NCI-H446 treated with DMSO at 0.1 percent for 48 hours (cell line): ENCODE measurements around the gene BRF1.

Source experiments
- DNase-seq: peaks from one replicate; lab custom pipeline; 2025; lab: John Stamatoyannopoulos, UW

The BRF1 gene

DNA sequence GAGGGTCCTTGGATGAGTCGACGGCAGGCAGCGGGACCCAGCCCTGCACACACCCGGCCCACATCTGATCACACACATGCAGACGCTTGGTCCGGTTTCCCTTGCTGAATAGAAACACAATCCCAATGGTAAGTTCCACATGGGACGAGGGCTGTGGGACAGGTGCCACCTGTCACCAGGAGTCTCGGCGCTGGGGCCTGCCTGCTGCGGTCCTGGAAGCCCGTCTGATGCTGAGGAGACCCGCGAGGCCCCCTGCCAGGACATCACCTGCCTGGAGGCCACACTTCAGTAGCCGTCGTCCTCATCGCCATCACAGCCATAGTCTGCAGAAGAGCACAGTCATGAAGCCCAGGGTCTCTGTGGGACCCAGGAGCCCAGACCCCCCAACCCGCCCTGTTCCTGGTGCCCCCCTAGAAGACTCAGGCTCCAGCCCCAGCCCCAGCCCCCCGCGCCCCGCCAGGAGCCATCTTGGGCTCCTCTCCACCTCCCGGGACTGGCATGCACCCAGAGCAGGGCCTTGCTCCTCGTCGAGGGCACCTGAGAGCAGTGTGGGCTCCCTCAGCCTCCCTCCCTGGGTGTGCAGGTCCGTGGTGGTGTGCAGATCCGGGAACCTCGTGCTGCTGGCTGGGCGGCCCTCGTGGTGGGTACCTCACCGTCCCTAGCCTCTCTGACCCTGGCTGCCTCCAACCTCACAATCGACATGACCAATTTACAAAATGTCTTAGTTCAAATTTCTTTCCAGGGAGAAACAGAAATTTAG, 90.4 kb downstream of the BRF1 start:
- DNase-seq, result no peak

DNA sequence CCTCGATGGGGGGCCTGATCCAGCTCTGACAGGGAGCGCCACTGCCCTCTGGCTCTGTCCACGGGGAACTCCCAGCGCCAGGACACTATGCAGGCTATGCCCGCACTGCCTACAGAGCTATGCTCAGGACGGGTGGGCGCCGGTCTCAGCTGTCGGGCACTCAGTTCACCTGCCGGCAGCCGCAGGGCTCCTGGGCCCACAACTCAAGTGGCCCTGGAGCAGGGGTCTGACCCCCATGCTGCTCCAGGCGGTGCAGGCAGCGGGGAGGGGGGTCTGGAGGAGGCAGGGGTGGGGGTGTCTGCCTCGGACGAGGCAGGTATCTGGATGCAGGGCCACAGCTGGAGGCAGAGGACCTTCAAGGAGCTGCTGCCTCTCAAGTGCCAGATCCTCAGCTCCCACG, 91.2 kb downstream of the BRF1 start:
- DNase-seq, result no peak

DNA sequence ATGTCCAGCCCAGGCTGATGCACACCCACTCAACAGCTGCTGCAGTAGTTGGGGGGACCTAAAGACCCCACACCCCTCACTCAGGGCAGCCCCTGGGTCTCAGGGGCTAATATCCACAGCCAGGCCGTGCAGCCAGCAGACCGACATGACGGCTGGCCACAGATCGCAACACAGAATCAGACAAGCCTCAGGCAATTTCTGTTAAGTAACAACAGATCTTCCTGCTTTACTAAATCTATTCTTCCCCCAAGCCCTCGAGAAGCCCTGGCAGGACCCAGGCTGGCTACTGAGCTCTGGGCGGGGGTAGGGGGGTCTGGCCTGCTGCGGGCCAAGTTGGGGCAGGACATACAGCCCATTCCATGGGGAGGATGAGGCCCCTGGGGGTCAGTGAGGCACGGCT, 91.7 kb downstream of the BRF1 start:
- no peak for DNase-seq

DNA sequence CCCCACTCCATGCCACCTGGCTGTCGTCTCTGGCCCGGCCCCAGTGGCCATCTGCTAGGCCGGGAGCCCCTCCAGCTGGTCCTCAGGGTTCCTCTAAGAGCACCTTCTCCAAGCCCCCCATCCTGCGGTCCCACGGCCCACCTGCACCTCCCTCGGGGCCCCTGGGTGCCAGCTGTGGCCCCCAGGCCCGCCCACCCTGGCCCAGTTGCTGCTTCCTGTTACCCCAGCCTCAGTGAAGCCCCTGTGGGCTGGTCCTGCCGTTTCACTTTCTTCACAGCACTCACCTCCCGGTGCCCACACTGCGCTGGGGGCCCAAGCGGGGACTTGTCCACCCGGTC, 92.1 kb downstream of the BRF1 start:
- DNase-seq, result no peak

DNA sequence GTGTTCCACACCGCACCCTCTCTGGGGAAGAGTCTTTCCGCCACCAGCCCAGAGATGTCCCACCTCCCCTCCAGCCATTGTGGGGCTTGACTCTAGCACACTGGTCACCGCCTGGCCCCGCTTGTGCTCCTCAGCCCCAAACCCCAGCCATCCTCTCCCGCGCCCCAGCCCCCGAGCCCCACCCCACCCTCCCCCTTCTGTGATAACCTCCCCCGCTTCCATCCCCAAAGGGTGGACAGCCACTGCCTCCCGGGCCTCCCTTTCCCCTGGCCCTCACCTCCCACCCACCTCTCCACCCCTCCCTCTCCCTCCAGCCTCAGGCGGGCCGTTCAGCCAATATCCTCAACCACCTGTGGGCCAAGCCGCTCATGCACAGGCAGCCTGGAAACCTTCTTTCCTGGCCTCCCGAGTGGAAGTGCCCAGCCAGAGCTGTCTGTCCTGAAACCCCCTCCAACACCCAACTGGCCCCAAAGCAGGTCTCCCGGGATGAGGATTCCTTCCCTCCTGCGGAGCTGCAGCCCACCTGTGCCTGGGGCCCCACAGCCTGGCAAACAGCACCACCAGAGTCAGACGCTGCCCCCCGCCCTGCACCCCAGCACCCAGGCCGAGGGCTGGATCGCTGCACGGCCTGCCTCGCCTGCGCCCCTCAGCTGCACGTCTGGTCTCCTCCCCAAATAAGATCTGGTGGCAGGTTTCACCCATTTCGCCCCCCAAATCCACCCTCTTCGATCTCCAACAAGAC, 92.6 kb downstream of the BRF1 start:
- DNase-seq, result no peak

DNA sequence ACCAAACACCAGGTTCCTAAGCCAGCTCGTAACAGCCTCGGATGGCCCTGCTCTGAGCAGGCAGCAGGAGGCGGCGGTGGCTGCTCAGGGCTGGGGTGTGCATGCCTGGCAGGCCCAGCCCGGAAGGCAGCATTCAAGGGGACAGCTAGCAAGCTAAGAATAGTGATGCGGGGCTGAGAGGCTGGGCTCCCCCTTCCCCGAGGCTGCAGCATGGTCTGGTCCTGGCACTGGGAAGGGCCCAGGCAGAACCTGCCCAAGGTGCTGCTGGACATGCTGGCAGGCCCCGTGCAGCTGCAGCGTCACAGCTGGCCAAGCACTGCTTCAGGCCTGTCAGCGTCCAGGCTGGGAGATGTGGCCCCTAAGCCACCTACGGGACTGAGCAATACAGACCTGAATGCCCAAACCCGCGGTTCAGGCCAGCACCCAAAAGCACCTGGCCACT, 93.3 kb downstream of the BRF1 start:
- DNase-seq, result no peak

DNA sequence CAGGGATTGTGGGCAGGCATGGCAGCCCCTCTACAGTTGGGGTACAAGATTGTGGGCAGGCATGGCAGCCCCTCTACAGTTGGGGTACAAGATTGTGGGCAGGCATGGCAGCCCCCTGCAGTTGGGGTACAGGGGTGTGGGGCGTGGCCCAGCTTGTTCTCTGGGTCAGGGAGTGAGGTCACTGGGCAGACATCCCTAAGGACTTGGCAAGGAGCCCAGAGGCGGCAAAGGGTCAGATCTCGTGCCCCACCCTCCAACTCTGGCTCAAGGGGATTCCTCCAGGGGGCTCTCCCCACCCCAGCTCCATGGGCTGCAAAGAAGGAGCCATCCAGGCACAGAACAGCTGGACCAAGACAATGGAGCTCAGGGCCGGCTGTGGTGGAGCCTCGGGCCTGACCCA, 93.9 kb downstream of the BRF1 start:
- DNase-seq, result no peak

DNA sequence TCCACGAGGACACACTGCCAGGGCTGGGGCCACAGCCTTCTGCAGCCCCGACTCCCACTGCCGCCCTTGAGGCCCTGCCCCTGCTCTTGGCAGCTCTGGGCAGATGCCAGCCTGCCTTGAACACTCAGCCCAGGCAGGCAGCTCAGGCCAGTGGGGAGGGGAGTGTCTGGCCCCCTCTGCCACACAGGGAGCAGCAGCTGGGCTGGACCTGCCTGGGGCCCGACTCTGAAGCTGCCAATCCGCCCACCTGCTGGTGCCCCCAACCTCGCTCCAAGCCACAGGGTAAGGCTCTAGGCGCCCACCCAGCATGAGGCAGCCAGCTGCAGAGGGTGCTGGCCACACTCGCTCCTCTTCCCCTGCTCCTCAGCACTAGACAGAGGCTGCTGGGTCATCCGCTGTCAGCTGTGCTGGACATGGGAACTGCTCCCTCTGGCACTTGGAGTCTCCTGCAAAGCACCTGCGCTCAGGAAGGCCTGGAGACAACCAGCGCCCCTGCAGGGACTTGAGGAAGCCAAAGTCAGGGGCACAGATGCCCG, 95.1 kb downstream of the BRF1 start:
- no peak for DNase-seq

DNA sequence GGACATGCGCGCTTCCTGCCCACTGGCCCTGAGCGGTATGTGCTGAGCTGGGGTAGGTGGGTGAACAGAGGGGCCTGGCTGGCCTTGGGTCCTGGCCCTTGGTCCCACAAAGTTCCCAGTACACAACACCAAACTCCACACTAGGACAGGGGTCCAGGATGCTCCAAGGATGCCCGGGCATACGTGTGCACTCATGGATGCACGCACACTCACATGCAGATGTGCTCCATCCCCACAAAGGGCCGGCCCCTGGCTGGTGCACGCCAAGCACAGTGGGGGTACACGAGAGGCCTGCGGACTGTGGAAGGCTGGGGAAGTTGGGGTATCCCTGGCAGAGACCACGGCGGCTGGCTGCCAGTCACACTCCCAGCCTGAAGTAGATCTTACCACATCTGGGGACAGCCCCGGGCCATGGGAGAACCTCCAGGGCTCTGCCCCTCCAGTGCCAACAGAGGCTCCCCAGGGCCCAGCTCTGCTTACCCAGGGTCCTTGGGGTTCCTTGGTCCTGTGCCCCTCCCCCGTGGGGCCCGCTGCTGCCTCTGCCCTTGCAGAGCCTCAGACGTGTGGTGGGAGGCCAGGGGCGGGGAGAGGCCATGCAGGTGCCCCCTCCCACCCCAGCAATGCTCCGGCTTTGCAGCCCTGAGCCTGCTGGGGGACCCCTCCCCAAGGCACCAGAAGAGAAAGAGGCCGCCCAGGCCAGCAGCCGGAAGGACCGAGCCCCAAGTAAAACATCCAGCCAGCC, 95.7 kb downstream of the BRF1 start:
- DNase-seq, result no peak

DNA sequence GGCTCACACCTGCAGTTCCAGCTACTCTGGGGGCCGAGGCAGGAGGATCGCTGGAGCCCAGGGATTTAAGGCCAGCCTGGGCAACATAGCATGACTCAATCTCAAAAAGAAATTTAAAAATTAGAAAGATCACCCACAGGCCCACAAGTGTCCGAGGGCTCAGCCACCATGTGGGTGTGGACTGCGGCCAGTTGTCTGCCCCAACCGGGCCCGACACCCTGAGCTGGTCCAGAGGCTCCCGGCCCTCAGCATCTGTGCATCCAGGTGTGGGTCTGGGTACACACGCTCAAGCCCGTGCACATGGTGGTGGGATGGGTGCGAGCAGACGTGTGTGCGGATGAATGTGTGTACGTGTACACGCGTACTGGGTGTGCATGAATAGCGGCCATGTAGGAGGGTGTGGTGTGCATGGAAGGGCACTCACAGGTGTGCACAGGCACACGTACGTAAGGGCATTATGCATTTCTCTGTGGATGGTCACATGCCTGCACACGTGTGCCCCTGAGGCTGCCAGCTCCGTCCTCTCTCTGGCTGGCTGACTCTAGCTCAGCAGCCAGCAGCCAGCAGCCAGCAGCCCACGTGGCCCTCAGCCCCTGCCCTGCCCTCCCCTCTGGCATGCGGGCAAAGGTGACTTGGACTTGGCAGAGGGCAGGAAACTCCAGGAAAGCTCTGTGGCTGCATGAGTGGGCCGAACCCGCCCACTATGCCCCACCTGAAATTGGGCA, 96.4 kb downstream of the BRF1 start:
- DNase-seq, result no peak

DNA sequence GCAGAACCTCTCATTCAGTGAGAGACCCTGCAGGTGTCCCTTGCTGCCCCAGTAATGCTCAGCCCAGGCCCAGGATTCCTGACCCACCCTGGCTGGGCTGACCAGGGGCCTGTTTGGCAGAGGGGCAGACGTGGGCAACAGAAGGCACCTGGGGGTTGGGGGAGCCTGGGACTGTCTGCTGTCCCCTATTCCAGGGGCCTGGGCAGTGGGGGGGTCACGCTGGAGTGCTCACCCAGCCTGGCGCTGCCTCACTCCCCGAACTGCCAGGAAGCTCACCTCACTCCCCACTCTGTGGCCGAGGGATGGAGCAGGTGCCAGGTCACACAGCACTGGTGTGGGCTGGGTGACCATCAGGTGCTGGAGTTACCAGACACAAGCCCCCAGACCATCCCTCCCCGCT, 97.1 kb downstream of the BRF1 start:
- no peak for DNase-seq

DNA sequence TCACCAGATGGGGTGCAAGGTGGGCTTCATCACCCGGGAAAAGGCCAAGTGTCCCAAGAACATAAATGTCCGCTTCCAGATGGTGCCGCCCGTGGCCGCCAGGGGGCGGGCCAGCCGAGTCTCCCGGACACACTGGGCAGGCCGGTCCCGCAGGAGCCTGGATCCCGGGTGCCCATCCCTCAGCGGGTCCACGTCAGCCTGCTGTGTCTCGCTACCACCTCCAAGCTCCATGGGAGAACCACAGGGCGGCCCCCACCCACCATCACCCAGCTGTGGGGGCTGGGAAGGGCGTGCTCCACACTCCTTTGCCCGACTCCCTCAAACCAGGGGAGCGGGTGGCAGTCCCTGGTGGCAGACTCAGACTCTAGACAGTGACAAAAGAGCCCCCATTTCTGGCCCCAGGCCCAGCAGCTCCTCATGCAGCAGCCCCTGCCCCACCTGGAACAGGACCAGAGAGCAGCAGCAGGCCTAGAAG, 97.7 kb downstream of the BRF1 start:
- DNase-seq, result no peak

DNA sequence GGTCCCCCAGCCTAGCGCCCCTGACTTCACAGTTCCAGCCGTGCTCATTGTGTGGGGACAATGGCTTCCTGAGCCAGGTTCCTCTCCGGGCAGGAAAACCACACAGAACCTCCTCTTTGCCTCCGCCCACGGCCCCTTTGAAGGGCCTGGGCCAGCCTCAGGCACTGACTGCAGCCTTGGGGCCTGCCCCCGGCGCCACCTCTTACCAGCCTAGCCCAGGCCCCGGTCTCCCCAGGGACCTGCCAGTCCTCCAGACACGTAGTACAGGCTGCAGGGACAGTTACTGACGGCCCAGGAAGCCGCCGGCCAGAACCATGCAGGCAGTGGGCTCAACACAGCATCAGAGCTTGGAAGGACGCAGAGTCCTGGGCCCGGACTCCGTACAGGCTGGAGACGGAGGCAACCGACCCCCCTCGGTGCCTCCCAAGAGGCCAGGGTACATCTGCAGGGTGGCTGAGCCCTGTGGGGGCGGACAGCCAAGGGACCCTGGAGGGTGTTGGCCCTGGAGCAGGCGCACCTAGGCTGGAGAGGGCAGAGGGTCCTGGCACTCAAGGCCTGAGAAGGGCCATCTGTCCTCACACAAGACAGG, 98.8 kb downstream of the BRF1 start:
- no peak for DNase-seq

DNA sequence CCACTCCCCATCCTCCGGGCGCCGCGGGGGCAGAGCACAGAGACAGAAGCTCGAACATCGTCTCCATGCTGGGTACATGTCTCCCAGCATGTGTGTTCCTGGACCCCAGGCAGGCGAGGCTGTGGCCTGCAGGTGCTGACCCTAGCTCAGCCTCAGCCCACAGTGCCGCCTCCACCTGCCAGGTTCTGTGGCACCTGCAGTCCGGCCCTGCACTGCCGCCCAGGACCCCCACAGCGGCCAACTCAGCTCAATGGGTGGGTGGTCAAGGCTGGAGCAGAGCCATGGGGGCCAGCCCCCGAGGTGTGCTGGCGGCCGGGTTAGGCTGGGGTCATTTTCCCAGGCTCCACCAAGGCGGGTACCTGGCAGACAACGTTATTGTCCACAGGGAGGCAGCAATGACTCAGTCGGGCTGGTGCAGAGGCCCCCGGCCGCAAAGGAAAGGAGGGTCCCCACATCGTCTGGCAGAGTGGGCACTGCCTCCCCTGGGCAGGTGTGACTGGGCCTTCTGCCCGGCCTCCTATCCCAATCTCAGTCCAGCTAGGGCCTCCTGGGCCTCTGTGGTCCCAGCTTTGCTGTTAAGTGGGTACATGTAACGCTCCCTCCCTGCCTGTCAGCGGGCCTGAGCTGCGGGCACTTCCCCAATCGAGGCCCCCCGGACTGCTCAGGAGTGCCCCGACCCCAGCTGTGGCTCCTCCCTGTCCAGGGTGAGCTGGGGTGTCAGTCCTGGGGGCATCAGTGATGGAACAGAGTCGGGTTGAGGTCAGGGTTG, 99.5 kb downstream of the BRF1 start:
- no peak for DNase-seq

DNA sequence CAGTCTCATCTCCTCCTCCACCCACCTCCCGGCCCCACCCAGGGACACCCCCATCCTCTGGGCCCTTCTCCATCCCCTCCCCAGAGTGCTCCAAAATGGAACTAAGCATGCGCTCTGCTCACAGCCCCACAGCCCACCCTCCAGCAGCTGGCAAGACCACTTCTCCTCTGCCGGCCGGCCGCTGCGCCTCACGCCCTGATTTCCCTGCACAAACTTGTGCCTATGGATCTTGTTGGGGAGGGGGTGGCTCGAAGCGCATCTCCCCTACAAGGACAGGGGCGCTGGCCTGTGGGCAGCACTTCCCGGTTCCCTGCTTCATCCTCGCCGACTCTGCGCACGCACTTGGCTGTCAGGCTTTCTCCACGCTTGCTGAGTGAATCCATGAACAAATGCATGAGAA, 100.2 kb downstream of the BRF1 start:
- no peak for DNase-seq

DNA sequence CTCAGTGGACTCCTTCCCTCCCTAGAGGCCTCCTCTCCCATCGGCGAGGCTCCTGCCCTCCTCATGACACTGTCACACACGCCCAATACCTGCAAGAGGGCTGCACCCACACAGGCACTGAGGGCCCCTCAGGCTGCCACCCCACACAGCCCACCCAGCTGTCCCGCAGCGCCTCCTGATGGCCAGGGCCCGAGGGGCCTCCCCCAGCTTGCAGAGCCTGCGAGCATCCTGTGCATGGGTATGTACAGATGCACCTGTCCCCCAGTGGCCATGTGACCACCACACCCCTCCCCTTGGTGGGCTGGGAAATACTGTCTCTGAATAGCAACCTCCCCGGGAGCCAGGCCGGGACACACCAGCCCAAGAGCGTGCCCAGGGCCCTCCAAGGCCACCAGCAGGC, 100.7 kb downstream of the BRF1 start:
- DNase-seq, result no peak

DNA sequence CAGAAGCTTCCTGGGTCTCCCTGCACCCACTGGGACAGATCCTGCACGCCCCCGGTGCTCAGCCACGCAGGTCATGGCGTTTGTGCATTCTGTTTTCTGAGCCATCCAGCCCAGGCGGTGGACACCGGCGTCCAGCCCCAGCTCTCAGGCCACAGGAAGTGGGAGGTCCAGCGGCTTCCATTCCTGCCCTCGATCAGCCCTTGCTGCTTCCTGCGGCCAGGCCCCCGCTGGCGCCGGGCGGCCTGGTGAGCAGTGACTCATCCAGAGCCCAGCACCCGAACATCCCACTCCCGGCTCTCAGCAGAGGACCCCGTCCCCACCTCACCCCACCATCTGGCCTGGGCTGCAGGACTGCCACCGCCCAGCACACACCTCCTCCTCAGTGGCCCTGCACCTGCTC, 101.7 kb downstream of the BRF1 start:
- DNase-seq, result no peak

DNA sequence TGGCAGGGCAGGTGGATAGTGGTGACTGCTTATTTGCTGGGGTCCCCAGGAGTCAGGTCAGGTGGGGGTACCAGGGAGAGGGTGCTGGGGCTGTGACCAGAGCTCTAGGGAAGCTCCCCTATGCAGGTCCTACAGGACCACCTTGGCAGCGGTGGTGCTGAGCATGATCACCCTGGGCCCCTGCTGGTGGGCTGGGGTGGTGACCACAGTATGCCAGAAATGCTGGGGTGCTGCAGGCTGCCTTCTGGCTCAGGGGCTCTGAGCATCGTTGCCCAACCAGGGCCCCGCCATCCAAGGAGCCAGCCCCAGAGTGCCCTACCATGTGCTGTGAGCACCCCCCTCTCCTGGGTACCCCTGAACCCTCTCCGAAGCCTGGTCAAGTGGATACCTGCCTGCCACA, 102.2 kb downstream of the BRF1 start:
- DNase-seq, result no peak

DNA sequence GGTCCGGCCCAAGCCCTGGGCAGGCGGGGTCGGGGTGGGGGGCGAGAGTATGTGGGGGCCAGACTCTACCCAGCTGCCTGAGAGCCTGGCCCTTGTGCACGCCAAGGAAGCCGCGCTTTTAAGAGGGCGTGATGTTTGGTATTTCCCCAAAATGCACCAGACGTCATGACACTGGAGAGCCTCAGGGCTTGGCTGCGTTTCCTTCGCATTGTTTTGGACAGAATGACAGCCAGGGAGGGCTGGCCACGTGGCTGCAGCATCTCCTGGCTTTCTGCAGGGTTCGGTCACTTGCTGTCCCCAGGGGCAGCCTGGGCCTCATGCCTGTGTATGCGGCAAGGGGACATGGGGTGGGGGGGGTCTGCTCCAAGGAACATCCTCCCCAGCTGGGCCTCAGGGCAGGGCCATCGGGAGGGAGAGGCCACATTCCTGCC, 103.6 kb downstream of the BRF1 start:
- no peak for DNase-seq

DNA sequence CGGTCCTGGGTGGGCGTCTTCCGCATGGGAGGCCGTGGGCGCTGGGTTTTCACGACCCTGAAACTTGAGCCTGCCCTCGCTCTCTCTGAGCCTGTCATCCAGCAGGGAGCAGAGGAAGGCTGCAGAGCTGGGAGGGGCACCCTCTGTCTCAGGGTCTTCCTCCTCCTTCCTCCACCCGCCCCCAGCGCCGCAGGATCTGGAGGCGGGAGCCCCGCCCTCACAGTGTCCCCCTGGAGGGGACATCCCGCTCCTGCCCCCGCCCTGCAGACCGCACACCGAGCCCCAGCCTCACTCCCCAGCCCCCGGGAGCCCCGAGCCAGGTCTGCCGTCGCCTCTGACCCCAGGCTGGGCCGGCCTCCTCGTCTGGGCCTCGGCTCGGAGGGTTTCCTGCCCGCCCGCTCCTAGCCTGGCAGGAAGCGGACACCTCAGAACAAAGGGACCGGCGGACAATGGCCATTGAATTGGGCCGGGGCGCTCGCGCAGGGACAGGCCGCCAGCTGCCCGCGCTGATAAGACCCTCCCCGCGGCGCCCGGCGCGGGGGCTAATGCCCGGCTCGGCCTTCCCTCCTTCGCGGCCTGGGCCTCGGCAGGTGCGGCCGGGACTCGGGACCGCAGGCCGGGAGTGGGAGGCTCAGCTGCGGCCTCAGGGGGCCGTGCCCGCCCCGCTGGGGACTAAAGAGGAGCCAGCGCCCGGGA, 104.4 kb downstream of the BRF1 start:
- no peak for DNase-seq
